Pulmonary artery endothelial cell (primary cell): ENCODE measurements around the gene RPTN. TPM values are rescaled to one million over a fixed set of nuclear protein-coding genes. Genes with fewer than 3 reads are reported as not detected.

Experiments used
- DNase-seq: peaks from one replicate; pipeline ENCODE4 v3.0.0-alpha.2; 2011; ENCODE audit warnings: low read depth, low spot score
- total RNA-seq: library from RNA; depleted of rRNA; stranded (reverse); fragments of >200 nt; gene quantifications from 2 replicates; pipeline ENCODE4 v1.2.3, GENCODE V29; 2014

The RPTN gene
- total RNA-seq, 1 donor from 2014 or later: not detected

- no peak for DNase-seq
Observed at GRCh38 chr1:152112101-152112884, 46.7 kb downstream of the RPTN start.

GRCh38 chr1:152111515-152111968, 47.5 kb downstream of the RPTN start:
- DNase-seq: no peak

- no peak for DNase-seq
Observed at GRCh38 chr1:152110860-152111514, 48.0 kb downstream of the RPTN start.

- DNase-seq: no peak
Observed at GRCh38 chr1:152110365-152110859, 48.6 kb downstream of the RPTN start.

GRCh38 chr1:152109998-152110294, 49.1 kb downstream of the RPTN start:
- no peak for DNase-seq

- no peak for DNase-seq
Observed at GRCh38 chr1:152109231-152109997, 49.6 kb downstream of the RPTN start.

- DNase-seq: no peak
Observed at GRCh38 chr1:152108882-152109222, 50.2 kb downstream of the RPTN start.

- DNase-seq: no peak
Observed at GRCh38 chr1:152107984-152108881, 50.8 kb downstream of the RPTN start.

- DNase-seq: no peak
Observed at GRCh38 chr1:152107031-152107983, 51.7 kb downstream of the RPTN start.

- DNase-seq: no peak
Observed at GRCh38 chr1:152104854-152105253, 54.2 kb downstream of the RPTN start.

Other genes with a start within 250 kb of the RPTN start
- 11.4 and 18.0 TPM in 2 replicates for gene THEM4, start 249.7 kb downstream of the RPTN start, total RNA-seq
- 144 and 182 TPM in 2 replicates for gene S100A10, start 165.4 kb downstream of the RPTN start, total RNA-seq
- gene S100A11, start 122.2 kb downstream of the RPTN start, total RNA-seq: 22.9 and 33.5 TPM in 2 replicates
- gene TCHHL1, start 70.2 kb downstream of the RPTN start, total RNA-seq: not detected in 2 replicates
- gene TCHH, start 43.8 kb downstream of the RPTN start, total RNA-seq: under 0.01 TPM in 1 of 2 replicates, not detected in the other
- not detected in 2 replicates for gene HRNR, start 65.0 kb upstream of the RPTN start, total RNA-seq
- gene FLG, start 166.0 kb upstream of the RPTN start, total RNA-seq: not detected in 2 replicates
- gene FLG2, start 200.8 kb upstream of the RPTN start, total RNA-seq: not detected in 2 replicates